ES-I3 (cell line): ENCODE data around the gene CBR1.

ENCODE experiments used
- H3K36me3 ChIP-seq: 2 replicates; pipeline ENCODE4 v1.6.1; 2013; ENCODE audit warnings: mild to moderate bottlenecking, low read length, control low read depth, moderate library complexity; ENCODE audit not compliant: insufficient read depth
- H3K4me1 ChIP-seq: 2 replicates; pipeline ENCODE4 v1.6.1; 2013; ENCODE audit warnings: mild to moderate bottlenecking, control low read depth, low read length; ENCODE audit not compliant: insufficient read depth
- H3K9ac ChIP-seq: 2 replicates; pipeline ENCODE4 v1.6.1; 2013; ENCODE audit warnings: low read depth, mild to moderate bottlenecking, low read length, moderate library complexity
- H3K9me3 ChIP-seq: 2 replicates; pipeline ENCODE4 v1.6.1; 2013; ENCODE audit warnings: mild to moderate bottlenecking, low read length, moderate library complexity; ENCODE audit not compliant: control insufficient read depth, insufficient read depth

CBR1 gene

GRCh38 chr21:36103434-36103833, 33.6 kb downstream of the CBR1 start:
- Histone ChIP-seq H3K4me1 (peaks cover 14% of the 10 kb centered on the region), H3K36me3 (no peaks in the 10 kb centered on the region), H3K9me3 (peaks cover 14% of the 10 kb centered on the region)

GRCh38 chr21:36104317-36105300, 34.8 kb downstream of the CBR1 start:
- Histone ChIP-seq H3K9ac (peak overlapping the region; percentile 39), H3K9me3 (peaks cover 14% of the 10 kb centered on the region), H3K4me1 (peaks cover 5% of the 10 kb centered on the region), H3K36me3 (no peaks in the 10 kb centered on the region)

More at GRCh38 chr21:36103434-36103833, 33.6 kb downstream of the CBR1 start:
- H3K9ac ChIP-seq: no peak overlapping the region

- Histone ChIP-seq H3K36me3 (no peaks in the 10 kb centered on the region), H3K9me3 (peaks cover 14% of the 10 kb centered on the region), H3K9ac (peak overlapping the region; percentile 39), H3K4me1 (peaks cover 5% of the 10 kb centered on the region)
These were observed 35.6 kb downstream of the CBR1 start for GRCh38 chr21:36105327-36105842.

GRCh38 chr21:36109868-36110267, 40.0 kb downstream of the CBR1 start:
- Histone ChIP-seq H3K4me1 (no peaks in the 10 kb centered on the region; the same call in 1 of the 2 replicates), H3K36me3 (no peaks in the 10 kb centered on the region), H3K9me3 (no peaks in the 10 kb centered on the region; the same call in 1 of the 2 replicates), H3K9ac (no peak overlapping the region)

GRCh38 chr21:36111238-36111637, 41.4 kb downstream of the CBR1 start:
- H3K36me3 ChIP-seq: no peaks in the 10 kb centered on the region
- H3K9me3 ChIP-seq: no peaks in the 10 kb centered on the region; the same call in 1 of the 2 replicates
- no peaks in the 10 kb centered on the region; the same call in 1 of the 2 replicates for H3K4me1 ChIP-seq
- no peak overlapping the region for H3K9ac ChIP-seq

- no peaks in the 10 kb centered on the region for H3K9me3 ChIP-seq
- no peaks in the 10 kb centered on the region for H3K36me3 ChIP-seq
- no peak overlapping the region for H3K9ac ChIP-seq
- no peaks in the 10 kb centered on the region; the same call in 1 of the 2 replicates for H3K4me1 ChIP-seq
These were observed 44.0 kb downstream of the CBR1 start for GRCh38 chr21:36113647-36114428.

- Histone ChIP-seq H3K36me3 (no peaks in the 10 kb centered on the region), H3K9me3 (no peaks in the 10 kb centered on the region), H3K9ac (no peak overlapping the region)
These were observed 45.4 kb downstream of the CBR1 start for GRCh38 chr21:36115138-36115730.

GRCh38 chr21:36117286-36117741, 47.5 kb downstream of the CBR1 start:
- H3K9ac ChIP-seq: no peak overlapping the region
- no peaks in the 10 kb centered on the region; the same call in 1 of the 2 replicates for H3K4me1 ChIP-seq
- H3K36me3 ChIP-seq: no peaks in the 10 kb centered on the region
- no peaks in the 10 kb centered on the region for H3K9me3 ChIP-seq

More at GRCh38 chr21:36115138-36115730, 45.4 kb downstream of the CBR1 start:
- no peaks in the 10 kb centered on the region; the same call in 1 of the 2 replicates for H3K4me1 ChIP-seq

- H3K4me1 ChIP-seq: no peaks in the 10 kb centered on the region
- H3K9me3 ChIP-seq: no peaks in the 10 kb centered on the region
- H3K9ac ChIP-seq: no peak overlapping the region
- H3K36me3 ChIP-seq: no peaks in the 10 kb centered on the region
These were observed 50.6 kb downstream of the CBR1 start for GRCh38 chr21:36120304-36120888.
